H1 (cell line): ENCODE data around the gene SUCNR1. TPM values are rescaled to one million over a fixed set of nuclear protein-coding genes. Genes with fewer than 3 reads are reported as not detected.

Experiments used
- FOSL1 ChIP-seq: IDR thresholded peaks from 2 replicates; pipeline ENCODE4 v1.6.1; 2011; ENCODE audit warnings: mild to moderate bottlenecking, low read depth, low read length, moderate library complexity; ENCODE audit not compliant: insufficient read depth
- MAFK ChIP-seq: IDR thresholded peaks from 2 replicates; pipeline ENCODE4 v1.6.1; 2012; ENCODE audit warnings: low read depth, mild to moderate bottlenecking, improper control_type of control experiment, low read length
- polyA plus RNA-seq, 7 experiments: library from polyadenylated mRNA; depleted of rRNA in 3 of 7; stranded (reverse) in 5 of 7; unstranded in 2 of 7; fragments of >200 nt in 5 of 7; fragments of 200-250 nt in 2 of 7; gene quantifications; 1 replicate in 5 of 7; 2 replicates in 1 of 7; 4 replicates in 1 of 7; pipeline versions ENCODE4 v1.2.1 to v1.2.3, GENCODE V29; 2011 to 2013; ENCODE audit warnings: missing spikeins in 2 of 7, mixed read lengths in 2 of 7
- total RNA-seq: library from RNA; stranded (reverse); fragmentation: NEBNext Ultra II Directional; extraction: Animal tissue kit (Norgen Biotek cat#: 25700); gene quantifications from 2 replicates; pipeline ENCODE4 v1.2.1, GENCODE V29; 2021

The SUCNR1 gene
- total and polyA plus RNA-seq, 2 of the 8 experiments (the other 6 are each of a cell fraction or from before 2014, with no cell fraction given) = not detected

- TF ChIP-seq MAFK (no peak), FOSL1 (no peak)
- TF ChIP-seq, all 59 proteins: peak for 0
Observed at GRCh38 chr3:151879037-151879436, 5.6 kb downstream of the SUCNR1 start (continued).
